A549 (cell line): ENCODE results near the gene KCTD6.

Experiments used
- CTCF ChIP-seq: fragments of >200 bp; sonication (Bioruptor Twin); formaldehyde crosslinking; IDR thresholded peaks from 3 replicates; pipeline ENCODE4 v1.5.1; 2016
- EP300 ChIP-seq, 2 experiments: fragments of >200 bp; sonication (Bioruptor Twin); formaldehyde crosslinking; IDR thresholded peaks; 2 replicates in 1 of 2; 3 replicates in 1 of 2; pipeline ENCODE4 v1.6.1; 2016 to 2017
- HEYL ChIP-seq: fragments of 250-450 bp; sonication (Bioruptor Pico); IDR thresholded peaks from 2 replicates; pipeline ENCODE4 v1.8.0; 2021; ENCODE audit warnings: mild to moderate bottlenecking, moderate library complexity
- HMGXB4 ChIP-seq: fragments of 250-450 bp; sonication (Bioruptor Pico); IDR thresholded peaks from 2 replicates; pipeline ENCODE4 v1.5.0; 2021; ENCODE audit warnings: mild to moderate bottlenecking, moderate library complexity, borderline replicate concordance
- MAFK ChIP-seq: fragments of 450-650 bp; IDR thresholded peaks from 2 replicates; pipeline ENCODE4 v1.6.1; 2014; ENCODE audit not compliant: partially characterized antibody
- MAX ChIP-seq: IDR thresholded peaks from 2 replicates; pipeline ENCODE4 v1.6.1; 2012
- POLR2A ChIP-seq: IDR thresholded peaks from 2 replicates; pipeline ENCODE4 v1.6.1; 2012; ENCODE audit warnings: mild to moderate bottlenecking, low read length
- RFX5 ChIP-seq: fragments of 450-650 bp; IDR thresholded peaks from 2 replicates; pipeline ENCODE4 v1.7.1; 2014; ENCODE audit warnings: antibody characterized with exemption, mild to moderate bottlenecking, moderate library complexity

GRCh38 chr3:58492494-58492905 lies 604 bp downstream of the KCTD6 start:
- TF ChIP-seq MAX (no peak), EP300 (IDR thresholded peaks at IDR 0.05) (no peak), HEYL (CRISPR knock-in tag) (no peak), CTCF (no peak), POLR2A (no peak), HMGXB4 (no peak), MAFK (no peak), RFX5 (no peak)
